GM12872 (cell line): ENCODE measurements around the gene CCL21.

Experiments
- CTCF ChIP-seq: IDR thresholded peaks from 3 replicates; pipeline ENCODE4 v1.5.1; 2011; ENCODE audit warnings: low read depth, mild to moderate bottlenecking, low read length, moderate library complexity; ENCODE audit not compliant: insufficient read depth

The CCL21 gene

GRCh38 chr9:34701023-34701768 lies 8.7 kb downstream of the CCL21 start:
- peak; percentile 79 for TF ChIP-seq CTCF

- no peak for TF ChIP-seq CTCF
These were observed 15.1 kb downstream of the CCL21 start for GRCh38 chr9:34694811-34695210.

DNA sequence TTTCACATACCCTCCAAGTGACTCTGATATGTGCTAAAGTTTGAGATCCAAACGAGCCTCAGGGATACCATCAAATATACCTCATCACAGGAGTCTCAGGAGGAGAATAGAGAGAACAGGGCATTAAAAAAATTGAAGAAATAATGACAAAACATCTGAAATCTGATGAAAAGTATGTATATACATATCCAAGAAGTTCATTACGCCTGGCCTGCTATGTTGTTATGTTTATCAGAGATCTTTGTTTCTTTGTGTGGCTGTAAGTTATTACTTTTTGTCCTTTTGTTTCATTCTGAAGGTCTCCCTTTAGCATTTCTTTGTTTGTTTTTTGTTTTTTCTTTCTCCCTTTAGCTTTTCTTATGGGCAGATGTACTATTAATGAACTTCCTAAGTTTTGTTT lies 16.4 kb downstream of the CCL21 start:
- no peak for TF ChIP-seq CTCF

DNA sequence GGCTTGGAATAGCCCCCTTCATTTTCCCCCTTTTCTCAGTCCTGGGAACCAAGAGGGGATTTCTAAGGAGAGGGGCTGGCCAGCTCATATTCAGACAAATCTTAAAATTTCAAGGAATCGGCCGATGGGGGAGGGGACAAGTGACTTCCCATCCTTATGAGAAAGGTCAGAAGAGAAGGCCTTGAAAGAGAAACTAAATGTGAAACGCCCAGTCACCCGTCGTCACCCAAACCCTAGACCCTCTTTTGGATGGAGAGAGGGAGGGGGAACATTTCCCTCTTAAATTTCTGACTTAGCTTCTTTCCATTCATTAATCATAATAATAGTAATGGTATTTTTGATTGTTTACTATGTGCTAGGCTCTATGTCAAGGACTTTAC lies 18.0 kb downstream of the CCL21 start:
- no peak for TF ChIP-seq CTCF

- TF ChIP-seq CTCF, result no peak
These were observed 18.7 kb downstream of the CCL21 start, which contains the start of gene CCL19 for GRCh38 chr9:34690983-34691935. Gene CCL19, minus strand, starts transcription at chr9:34691276. Its CDS starts 137 bp downstream, at chr9:34691139.

DNA sequence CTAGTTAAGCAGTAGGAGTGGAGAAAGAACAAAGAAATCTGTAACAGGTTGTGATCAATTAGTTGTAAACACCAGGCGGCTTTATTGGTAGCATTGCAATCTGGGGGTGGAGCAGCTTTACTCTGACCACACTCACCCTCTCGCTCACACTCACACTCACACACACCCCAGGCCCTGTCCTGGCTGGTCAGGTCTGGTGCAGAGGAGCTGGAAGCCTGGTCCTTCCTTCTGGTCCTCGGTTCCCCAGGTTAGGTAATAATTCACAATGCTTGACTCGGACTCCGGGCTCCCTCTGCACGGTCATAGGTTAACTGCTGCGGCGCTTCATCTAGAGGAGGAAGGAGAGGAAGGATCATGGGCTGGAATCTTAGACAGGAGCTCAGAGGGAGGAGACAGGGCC lies 20.4 kb downstream of the CCL21 start:
- TF ChIP-seq CTCF, result no peak

DNA sequence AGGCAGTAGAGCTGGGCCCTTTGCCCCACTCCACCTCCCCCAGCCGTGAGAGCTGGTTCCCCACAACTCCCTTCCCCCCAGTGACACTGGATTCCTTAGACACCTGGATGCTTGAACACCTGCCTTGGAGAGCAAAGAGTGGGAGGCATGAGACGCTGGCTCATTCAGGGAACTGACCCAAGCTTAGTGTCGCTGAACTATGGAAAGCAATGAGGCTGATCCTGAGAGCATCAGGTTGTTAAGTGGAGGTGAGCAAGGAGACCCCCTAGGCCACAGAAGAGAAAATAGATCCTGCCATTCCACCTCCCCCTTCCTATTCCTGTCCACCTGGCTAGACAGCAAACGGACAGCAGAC lies 20.8 kb downstream of the CCL21 start:
- no peak for TF ChIP-seq CTCF
